Activated gamma-delta T cell treated with Interleukin-2 at 50 U/mL for 16 hours (primary cell): ENCODE measurements around the gene SHC3.

Experiments used
- DNase-seq: peaks from one replicate; pipeline ENCODE4 v3.0.0-alpha.2; 2020

SHC3 gene

GRCh38 chr9:89020754-89021153 lies 157.9 kb downstream of the SHC3 start:
- no peak for DNase-seq

DNA sequence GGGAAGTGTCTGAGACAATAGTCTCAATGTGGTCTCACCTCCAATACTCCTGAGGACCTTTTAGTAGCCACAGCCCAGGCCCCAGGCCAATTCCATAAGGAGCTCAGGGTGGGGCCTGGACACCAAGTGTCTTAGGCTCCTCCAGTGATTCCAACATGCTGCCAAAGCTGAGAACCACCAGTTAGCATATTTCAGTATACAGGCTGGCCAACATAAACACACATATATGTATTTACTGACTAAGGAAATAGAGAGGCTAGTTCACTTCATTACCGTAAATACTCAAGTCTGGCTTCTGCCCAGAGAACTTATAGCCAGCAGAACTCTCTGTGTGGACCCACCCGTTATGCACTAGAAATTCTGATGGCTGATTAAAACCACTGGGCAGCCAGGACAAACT lies 163.3 kb downstream of the SHC3 start:
- no peak for DNase-seq

GRCh38 chr9:89014153-89014552 lies 164.5 kb downstream of the SHC3 start:
- no peak for DNase-seq

- DNase-seq, result no peak
Measured at GRCh38 chr9:89013660-89014059, 165.0 kb downstream of the SHC3 start.

DNA sequence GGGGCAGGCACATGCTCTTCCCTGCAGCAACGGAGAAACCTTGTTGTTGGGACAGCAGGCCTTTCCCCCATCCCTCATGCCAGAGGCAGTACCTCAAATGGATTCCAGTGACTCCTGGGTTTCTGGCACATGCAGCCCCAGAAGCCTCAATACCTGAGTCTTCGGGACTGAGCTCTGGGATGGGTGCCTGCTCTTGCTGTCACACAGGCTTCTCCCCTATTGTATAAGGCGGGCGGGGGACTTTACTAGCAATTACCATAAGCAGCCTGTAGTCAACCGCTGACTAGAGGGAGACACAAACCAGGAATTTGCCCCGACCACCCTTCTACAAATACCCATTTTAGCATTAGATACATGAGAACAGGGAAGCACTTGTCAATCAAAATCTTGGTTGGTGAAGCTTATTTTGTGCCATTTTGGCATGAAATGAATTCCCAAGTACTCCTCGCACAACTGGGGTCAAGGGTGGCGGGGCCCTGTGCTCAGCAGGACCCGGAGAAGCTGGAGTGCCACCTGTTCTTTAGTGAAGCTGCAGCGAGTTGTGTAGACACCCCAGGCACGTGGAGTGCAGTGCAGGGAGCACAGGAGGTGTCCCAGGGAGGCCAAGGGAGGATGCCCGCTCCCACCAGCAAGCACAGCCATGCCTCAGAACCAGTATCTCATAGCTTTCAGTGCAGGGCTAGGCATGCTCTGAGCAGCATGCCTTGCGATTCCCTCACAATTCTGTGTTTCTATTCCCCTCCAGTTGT lies 166.2 kb downstream of the SHC3 start:
- DNase-seq, result no peak

DNA sequence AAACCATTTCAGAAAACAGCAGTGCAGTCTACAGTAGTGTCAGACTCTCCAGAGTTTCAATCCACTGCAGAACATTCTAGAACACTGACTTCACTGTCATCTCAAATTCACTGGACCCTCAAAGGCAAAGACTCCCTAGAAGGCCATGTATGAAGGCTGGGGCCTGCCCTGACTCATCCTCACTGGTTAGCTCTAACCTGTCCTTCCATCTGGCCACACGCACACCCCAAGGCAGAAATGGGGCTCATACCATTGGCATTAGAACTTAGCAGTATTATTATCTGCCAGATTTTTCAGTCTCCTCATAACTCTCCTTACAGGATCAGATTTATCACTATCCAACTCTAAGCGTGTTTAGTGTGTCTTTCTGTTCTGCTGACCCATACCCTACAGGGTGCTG lies 166.9 kb downstream of the SHC3 start:
- DNase-seq, result no peak

GRCh38 chr9:89010526-89011111 lies 168.0 kb downstream of the SHC3 start:
- no peak for DNase-seq

DNA sequence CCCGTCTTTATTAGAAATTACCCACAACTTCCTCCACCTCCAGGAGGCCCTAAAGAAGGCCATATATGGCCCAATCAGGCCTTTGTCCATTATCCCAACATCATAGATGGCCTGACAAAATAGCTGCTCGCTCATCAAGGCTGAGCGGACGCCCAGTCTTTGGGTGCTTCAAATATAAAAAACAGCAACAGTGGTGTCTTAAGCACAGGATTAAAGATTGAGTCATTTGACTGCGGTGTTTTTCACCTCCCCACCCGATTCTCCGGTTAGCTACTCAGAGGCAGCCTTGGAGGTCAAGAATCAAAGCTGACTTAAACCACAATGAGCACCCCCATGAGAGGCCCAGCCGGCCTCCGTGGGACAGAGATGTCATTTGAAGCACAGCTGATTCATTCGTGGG lies 168.6 kb downstream of the SHC3 start:
- no peak for DNase-seq

- DNase-seq, result no peak
Measured at GRCh38 chr9:89009546-89009840, 169.1 kb downstream of the SHC3 start.

DNA sequence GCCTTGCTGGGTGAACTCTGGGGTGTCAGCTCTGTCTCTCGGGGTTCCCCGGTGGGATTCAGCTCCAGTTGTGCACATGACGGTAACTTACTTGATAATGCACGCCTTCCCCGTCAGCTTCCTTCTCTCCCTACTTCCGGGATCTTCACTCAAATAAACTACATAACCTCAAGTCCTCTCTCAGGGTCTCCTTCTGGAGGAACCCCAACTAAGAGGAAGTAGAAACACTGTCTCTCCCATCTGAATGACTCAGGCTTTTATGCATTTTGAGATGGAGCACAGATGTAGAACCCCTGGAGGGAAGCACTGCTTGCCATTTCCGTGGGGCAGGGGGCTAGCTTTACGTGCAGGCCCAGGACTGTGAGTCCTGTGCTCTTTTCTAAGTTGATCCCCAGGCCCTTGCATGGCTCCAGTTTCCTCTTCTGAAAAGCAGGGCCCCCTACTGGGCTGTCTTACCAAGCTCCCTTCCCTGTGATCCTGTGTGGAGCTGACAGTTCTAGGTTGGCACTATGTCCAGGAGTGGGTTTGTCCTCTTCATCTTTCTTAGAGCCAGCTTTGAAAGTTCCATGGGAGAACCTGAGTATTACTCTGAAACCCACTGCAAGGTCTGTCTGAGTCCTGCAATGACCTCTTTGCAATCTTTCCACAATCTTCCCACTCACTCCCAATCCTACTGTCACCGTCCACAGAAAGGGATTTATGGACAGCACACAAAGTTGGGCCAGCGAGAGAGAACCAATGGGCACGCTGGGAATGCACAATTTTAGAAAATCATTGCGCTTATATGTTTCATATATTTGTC lies 169.7 kb downstream of the SHC3 start:
- DNase-seq, result no peak

DNA sequence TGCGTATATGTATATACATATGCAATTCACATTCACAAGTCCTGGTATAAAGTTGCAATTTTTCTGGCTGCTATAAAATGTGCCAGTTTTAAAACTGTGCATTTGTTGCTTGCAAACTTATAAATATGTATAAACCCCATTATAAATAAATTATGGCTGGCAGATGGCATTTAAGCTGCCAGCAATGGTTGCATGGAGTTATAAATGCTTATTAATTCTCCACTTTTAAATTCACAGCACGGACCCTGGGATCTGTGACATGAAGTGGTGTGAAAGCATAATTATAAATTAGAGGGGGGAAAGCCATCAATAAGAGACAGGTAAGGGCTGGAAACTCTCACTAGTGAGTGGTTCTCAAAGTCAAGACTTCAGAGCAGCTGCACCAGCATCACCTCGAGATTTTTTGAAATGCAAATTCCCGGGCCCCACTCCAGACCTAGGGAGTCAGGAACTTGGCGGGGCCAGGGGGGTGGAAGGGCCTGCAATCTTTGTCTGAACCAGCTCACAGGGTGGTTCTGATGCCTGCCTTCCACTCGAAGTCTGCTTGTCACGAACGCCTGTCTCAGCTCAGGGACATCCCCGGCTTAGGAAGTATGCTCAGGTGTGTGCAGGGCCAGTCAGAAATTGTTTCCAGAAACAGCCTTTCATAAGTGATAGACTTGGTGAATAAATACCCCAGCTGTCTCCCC lies 170.4 kb downstream of the SHC3 start:
- no peak for DNase-seq

DNA sequence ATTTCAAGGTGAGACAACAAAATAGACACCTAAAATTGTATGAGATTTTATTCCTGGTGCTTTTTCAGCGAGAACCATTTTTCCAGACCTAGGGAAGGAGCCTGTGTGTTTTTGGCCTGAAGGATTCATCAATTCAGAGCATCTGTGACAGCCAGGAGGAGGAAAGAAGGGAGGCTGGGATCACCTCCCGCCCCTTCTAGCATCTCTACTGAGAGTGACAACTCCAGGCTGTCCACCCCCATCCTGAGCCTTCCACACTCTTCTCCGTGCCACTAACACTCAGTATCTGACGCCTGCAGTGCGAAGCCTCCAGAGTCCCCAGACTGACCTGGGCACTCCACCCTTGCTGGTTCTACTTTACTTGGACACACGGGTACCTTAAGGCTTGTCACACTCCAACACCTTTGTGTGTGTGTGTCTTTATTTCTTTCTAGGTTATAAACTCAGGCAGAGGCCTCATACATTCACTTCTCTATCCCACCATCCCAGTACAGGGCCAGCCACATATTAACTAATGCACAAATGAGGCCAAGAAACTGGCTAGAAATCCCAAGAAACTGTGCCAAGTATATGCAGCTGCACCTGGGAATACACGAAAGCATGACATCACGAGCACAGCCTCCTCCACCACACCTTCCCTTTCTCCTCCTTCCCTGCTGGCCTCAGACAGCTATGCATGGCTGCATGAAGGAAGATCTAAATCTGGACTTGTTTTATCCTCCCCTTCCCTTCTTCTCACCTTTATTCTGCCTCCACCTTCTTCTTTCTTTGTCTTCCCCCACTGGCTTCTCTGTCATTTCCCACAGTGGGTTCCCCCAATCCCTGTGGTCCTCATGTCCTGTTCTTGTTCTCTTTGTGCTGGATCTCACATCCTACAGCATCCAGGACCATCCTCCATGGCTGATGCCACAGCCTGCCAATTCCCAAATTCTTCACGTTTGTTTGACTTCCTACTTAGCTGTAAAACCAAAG lies 171.3 kb downstream of the SHC3 start:
- DNase-seq, result no peak

- DNase-seq, result no peak
Measured at GRCh38 chr9:89006267-89006666, 172.4 kb downstream of the SHC3 start.

DNA sequence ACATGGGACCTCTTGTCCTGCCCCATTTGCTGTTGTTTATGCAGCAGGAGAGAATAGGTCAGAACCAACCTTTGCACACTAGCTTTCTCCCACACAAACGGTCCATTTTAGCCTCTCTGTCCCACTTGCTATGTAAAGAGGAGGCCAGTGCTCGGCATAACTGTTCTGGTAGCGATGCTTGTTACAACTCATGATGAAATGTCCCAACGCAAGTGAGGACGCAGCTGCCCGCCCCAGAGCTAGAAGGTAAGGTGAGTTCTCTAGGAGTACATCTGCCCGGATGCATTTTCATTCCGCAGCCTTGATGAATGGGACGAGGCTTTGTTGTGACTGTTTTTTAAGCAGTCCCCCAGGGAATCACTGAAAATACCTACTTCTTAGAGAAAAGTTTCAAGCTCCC lies 173.3 kb downstream of the SHC3 start:
- DNase-seq, result no peak

- DNase-seq, result no peak
Measured at GRCh38 chr9:89002987-89003386, 175.6 kb downstream of the SHC3 start.

DNA sequence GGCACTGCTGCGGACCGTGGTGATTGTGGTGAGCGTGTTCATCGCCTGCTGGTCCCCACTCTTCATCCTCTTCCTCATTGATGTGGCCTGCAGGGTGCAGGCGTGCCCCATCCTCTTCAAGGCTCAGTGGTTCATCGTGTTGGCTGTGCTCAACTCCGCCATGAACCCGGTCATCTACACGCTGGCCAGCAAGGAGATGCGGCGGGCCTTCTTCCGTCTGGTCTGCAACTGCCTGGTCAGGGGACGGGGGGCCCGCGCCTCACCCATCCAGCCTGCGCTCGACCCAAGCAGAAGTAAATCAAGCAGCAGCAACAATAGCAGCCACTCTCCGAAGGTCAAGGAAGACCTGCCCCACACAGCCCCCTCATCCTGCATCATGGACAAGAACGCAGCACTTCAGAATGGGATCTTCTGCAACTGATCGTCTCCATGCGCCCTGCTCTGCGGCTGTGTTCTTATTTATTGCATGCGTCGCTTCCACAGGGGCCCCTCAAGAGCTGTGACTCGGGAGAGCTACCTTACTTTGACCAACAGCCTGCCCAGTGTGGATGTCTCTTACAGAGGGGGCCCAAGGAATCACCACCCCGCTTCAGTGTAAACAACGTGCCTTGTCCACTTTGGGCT lies 176.6 kb downstream of the SHC3 start:
- no peak for DNase-seq

DNA sequence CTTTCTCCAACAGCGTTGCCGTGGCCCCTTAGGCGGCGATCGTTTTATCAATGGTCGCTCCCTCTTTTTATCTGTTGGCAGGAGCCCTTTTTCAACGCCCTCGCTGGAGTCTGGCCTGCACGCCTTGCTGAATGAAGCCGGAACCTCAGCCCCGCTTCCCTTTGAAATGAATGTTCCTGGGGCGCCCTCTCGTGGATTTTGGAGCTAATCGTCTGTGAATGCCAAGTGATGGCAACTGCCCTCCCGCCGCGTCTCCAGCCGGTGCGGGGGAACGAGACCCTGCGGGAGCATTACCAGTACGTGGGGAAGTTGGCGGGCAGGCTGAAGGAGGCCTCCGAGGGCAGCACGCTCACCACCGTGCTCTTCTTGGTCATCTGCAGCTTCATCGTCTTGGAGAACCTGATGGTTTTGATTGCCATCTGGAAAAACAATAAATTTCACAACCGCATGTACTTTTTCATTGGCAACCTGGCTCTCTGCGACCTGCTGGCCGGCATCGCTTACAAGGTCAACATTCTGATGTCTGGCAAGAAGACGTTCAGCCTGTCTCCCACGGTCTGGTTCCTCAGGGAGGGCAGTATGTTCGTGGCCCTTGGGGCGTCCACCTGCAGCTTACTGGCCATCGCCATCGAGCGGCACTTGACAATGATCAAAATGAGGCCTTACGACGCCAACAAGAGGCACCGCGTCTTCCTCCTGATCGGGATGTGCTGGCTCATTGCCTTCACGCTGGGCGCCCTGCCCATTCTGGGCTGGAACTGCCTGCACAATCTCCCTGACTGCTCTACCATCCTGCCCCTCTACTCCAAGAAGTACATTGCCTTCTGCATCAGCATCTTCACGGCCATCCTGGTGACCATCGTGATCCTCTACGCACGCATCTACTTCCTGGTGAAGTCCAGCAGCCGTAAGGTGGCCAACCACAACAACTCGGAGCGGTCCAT lies 177.4 kb downstream of the SHC3 start:
- peak; percentile 66 for DNase-seq

- DNase-seq, result no peak
Measured at GRCh38 chr9:89000371-89000781, 178.2 kb downstream of the SHC3 start.

- DNase-seq, result no peak
Measured at GRCh38 chr9:88998911-88999310, 179.7 kb downstream of the SHC3 start.

DNA sequence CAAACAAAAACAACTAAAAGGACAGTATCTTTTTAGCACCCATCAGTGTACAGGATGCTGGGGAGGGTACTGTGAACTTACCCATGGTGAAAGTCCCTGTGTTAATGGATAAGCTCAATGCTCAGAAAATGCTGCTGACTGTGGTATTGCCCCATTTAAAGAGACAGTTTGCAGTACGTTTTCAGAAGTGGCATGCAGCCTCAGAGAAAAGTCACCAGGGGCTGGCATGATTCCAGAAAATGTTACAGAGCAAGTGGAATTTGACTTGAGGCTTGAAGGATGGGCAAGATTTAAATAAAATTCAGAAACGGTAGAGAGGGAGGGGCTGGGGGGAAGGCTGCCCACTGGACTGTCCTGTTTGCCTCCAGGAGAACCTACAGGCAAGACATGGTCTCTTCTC lies 180.1 kb downstream of the SHC3 start:
- no peak for DNase-seq

GRCh38 chr9:88997646-88998045 lies 181.0 kb downstream of the SHC3 start:
- DNase-seq, result no peak
